Stimulated activated CD8-positive, alpha-beta memory T cell treated with anti-CD3 and anti-CD28 coated beads, Interleukin-2, amount 100 ng/mL, for 48 hours (primary cell): Measurements from ENCODE around the gene KIAA1671.
A peak's percentile ranks its signal among the peaks of the same experiment; 100 is the strongest.

Source experiments
- DNase-seq, 2 donors: peaks; one replicate each; pipeline ENCODE4 v3.0.0-alpha.2; 2020; ENCODE audit warnings: low read depth in 2 of 2

The KIAA1671 gene

DNA sequence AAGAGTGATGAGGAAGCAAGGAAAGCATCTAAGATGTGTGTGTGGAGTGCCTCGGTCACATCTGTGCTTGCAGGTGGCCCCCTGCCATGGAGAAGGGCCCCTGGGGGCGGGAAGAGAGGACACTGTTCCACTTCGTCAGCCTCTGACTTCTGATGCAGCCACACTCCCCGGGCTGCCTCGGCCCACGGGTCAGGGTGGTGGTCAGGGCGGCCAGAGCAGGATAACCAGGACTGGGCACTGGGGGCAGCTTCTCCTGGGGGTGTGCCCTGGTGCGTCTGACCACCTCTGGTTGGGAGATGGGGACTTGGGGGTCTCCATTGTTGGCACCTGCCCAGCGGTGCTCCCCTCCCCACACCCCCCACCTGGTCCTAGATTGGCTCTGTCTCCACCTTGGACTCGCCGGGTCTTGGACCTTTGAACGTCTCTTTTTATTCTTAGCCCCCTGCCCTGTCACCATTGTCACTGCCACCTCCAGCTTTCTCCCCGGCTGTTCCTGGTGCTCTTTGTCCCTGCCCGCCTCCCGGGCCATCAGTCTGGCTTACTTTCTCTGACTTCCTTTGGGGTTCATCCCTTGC, 114.4 kb downstream of the KIAA1671 start:
- DNase-seq: no peak

DNA sequence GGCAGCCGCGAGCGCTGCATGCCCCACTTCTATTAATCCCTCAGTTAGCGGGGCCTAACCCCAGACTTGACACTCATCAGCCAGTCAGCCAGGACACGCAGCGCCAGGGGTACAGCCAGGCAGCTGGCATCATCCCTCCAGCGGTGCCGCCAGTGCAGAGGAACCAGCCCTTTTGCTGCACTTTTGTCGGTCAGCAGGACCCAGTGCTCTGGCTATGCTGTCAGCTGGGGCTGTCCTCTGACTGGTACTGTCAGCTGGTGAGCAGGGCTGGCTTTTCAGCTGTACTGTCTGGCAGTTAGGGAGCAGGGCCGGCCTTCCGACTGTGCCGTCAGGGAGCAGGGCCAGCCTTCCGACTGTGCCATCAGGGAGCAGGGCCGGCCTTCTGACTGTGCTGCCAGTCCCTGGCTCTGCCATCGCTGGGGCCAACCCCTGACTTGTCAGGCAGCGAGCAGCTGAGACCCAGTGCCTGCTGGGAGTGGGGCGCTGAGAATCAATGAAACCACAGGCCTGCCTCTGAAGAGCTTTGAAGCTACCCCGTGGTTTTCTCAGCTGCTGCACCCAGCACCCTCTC, 115.4 kb downstream of the KIAA1671 start:
- peak in 1 of 2 donors; percentile 44 for DNase-seq

DNA sequence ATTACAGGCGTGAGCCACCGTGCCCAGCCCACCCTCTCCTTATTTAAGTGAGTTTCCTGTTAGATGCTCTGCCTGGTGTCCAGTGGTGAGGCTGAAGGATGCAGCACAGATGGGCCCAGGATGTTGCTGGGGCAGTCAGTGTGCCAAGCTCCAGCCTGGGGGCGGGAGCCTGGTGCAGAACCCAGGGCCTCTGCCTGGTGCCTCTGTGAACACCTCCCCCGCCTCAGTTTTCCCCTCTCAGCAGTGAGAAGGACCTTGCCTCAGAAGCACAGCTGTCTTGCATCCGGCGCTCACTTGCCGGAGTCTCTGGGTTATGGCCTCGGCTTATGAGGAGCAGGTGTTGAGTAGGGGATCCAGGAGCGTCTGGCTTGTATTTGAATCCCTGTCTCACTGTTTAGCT, 116.2 kb downstream of the KIAA1671 start:
- peak in 1 of 2 donors; percentile 21 for DNase-seq

DNA sequence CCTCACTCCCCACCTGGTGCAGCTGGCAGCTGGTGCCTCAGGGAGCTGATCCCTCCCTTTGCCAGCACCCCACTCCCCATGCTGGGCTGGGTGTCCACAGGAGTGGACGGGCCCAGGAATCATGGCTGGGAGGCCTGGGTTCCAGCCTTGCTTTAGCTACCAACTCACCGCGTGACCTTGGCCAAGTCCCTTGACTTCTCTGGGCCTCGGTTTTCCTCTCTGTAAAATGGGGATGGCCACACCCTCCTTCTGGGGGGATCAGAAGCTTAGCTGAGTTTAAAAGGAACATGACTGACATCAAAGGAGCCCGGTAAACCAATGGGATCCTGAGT, 116.9 kb downstream of the KIAA1671 start:
- no peak for DNase-seq

DNA sequence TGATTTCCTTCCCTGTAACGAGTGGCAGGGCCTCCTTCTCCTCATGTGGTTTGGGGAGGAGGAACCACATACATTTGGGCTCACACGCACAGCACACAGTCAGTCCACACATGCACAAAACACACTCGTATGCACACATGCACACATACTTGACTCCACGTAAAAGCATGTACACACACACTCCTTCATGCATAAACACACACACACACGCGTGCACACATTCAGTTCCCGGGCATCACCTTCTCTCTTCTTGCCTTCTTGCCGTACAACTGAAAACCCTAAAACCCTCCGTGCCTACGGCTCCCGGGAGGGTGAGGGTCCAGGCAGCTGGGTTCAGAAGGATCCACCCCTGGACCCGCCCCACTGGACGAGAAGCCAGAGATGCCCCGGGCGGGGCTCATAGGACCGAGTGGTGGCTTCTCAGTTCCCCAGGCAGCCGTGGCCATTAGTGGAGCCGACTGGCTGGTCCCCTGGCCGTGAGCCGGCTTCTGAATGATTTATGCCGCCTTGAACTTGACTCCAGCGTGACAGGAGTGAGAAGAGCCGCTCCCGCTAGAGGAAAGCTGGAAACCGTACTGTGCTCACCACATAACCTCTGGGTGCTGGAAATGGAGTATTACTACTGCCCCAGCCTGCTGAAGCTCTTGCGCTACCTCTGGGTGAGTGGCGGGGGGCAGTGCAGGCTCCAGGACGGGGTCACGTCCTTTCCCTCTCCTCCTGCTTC, 117.4 kb downstream of the KIAA1671 start:
- no peak for DNase-seq

DNA sequence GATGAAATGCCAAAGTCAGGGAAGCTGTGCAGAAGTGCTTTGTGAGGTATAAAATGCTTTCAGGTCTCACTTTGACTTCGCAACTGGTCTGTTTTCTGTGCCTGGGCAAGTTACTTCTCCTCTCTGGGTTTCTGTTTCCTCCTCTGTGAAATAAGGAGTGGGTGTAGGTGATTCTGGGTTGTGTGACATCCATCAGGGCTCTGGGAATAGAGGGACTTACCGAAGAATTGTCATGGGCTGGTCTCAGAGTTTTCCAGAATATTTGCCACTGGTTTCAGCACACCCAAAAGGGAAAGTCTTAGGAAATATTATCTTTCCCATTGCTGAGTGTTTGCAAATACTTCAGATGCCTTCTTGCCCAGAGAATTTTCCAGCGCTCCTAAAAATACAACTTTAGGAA, 118.4 kb downstream of the KIAA1671 start:
- DNase-seq: no peak

DNA sequence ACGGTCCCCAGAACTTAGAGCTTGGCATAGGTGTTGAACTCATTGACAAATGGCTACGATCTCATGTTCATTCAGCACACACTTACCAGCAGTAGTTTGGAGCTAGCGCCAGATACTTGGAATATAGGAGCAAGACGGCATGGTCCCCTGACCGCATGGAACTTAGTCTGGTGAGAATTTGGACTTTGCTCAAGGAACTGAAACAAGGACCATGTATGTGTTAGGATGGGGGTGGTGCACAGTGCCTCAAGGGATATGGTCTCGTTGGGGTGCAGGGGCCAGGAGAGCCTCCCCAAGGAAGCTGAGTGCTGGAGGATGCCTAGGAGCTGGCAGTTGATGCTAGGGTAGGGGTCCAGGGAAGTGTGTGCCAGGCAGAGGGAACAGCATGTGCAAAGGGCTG, 119.2 kb downstream of the KIAA1671 start:
- no peak for DNase-seq

DNA sequence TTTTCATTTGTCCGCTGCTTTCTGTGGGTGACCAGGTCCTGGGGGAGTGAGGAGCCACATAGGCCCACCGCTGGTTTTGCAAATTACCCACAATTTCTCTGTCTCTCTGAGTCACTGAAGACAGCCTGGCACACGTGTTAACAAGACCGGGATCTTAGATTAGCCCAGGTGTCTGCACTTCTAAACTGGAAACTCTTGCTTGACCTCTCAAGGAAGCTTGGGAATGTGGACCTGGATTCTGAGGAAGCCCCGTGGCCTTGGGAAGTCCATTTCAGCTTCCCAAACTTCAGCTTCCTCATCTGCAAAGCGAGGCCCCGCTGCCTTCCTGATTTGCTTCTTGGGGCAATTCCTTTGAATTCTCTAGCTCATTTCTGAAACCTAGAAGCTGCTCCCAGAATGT, 119.9 kb downstream of the KIAA1671 start:
- DNase-seq: no peak

DNA sequence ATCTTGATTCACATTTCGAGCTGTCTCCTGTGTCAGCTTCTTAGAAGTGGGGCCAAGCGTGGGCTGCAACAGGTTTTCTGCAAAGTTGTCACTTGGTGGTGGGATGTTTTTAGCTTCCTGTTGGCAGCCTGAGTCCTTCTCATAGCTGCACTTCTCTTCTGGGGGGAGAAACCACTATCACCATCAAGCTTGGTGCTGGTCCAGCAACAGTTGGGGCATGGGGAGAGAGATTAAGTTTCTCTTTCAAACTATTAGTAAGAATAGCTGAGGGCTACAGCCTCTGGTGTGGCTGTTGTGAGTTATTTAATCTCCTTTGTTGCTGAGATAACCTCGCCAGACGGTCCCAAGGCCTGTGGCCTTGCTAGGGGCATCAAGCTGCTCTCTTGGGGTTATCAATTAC, 123.8 kb downstream of the KIAA1671 start:
- peak in 1 of 2 donors; percentile 58 for DNase-seq

DNA sequence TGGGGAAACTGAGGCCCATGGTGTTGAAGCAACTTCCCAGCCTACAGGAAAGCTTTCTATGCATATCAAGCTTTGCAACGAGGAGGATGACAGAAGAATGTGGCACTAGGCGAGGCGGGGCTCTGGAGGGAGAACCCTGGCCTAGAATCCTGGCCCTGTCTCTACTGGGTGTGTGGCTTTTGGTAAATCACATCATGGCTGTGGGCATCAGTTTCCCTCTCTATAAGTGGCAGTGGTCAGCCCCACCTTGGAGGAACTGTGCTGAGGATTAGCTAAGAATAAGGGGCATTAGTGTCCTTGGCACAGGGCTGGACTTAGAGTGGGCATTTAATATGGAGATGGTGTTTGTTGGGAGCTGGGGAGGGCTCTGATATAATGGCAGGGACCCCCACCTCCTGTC, 124.5 kb downstream of the KIAA1671 start:
- no peak for DNase-seq

DNA sequence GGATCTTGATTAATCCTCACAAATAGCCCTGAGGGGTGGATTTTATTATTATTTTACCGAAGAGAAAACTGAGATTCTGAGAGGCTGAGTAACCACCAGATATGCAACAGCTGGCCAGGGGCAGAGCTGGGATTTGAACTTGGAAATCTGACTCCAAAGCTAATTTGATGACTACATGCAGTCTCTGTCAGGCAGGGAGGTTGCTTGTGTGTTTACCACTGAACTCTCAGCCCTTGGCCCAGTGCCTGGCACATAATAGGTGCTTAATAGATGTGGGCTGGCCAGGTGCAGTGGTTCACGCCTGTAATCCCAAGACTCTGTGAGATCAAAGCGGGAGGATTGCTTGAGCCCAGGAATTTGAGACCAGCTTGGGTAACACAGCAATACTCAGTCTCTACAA, 125.4 kb downstream of the KIAA1671 start:
- DNase-seq: no peak

DNA sequence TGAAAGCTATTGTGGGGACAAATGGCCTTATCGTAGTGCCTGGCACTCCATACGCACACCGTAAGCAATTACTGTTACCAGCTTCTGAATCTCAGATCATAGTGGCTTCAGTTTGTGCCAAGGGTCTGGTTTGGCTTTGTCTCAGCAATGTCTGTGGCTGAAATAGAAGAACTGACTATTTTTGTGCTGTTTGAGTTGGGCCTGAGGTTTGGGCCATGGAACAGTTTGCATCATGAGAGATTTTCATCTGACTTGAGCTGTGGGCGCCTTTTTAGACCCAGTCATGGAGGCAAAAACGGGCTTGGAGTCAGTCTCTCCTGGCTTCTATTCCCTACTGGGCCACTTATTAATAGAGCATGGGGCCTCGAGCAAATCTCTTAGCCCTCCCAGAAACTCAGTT, 126.1 kb downstream of the KIAA1671 start:
- DNase-seq: no peak

DNA sequence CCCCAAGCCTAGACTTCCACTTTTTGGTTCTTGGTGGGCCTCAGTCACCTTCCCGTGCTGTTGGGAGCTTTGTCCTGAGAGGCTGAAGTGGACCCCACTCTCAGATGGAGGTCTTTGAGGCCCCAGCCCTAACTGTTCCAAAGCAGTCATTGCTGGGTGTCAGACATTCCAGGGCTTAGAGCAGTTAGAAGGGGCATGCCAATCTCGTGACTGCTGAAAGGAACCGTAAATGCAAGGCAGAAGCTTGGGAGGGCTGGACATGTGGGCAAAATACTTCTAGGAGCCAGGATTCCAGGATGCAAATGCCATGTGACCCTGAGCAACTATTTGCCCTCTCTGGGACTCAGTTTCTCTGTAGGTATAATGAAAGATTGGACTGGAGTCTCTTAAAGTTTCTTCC, 128.3 kb downstream of the KIAA1671 start:
- no peak for DNase-seq

DNA sequence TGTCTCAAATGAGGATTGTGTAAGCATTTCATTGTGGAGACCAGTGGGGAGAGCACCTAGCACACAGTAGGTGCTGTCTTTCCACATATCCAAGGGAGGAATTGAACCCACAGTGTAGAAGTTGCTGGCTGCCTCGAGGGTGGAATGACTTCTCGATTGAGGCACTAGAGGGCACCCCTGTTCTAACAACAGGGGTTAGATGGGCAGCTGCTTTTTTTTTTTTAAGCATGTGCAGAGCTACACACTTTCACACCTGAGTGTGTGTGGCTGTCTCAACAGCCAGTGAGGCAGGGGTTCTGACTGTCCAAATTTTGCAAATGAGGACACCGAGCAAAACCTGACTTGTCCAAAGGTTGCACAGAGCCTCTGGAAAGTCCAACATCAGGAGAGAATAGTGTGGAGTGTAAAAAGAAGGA, 128.9 kb downstream of the KIAA1671 start:
- peak in 1 of 2 donors; percentile 48 for DNase-seq

DNA sequence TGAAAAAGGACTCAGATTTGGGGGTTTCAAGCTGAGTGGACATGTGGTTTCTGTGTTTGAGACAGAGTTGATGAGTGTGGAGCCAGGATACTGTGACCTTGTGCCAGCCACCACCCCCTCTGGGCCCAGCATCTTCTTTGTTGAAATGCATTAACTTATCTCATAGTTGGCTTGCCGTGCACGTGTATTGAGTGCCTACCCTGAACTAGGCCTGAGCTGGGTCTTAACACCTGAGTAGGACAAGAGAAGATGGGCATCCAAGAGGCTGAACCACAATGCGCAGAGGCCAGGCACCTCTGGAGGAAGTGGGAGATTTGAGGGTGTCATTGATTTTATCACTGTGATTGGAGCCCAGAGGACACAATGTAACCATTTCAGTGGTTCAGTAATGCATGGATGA, 129.6 kb downstream of the KIAA1671 start:
- DNase-seq: no peak

DNA sequence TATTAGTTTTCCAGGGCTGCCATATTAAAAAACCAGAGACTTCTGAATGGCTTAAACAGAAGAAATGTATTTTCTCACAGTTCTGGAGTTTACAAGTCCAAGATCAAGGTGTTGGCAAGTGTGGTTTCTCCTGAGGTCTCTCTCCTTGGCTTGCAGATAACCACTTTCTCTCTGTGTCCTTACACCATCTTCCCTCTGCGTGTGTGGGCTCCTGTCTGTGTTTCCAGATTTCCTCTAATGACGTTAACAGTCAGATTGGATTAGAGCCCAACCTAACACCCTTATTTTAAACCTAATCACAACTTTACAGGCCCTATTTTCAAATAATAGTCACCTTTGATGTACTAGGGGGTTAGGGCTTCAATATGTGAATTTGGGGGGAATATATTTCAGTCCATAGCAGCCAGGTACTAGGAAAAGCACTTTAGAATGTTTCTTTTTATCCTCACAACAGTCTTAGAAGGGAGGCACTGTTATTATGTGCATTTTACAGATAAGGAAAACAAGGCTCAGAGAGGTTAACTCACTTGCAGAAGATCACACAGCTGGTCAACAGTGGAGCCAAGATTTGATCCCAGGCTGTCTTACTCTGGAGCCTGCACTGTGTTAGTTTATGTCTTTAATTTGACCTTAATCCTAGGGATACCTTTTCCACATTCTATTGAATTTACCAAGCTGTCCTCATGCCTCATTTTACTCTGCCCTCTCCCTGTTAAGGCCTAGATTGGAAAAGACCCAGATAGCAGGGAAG, 130.7 kb downstream of the KIAA1671 start:
- DNase-seq: no peak

DNA sequence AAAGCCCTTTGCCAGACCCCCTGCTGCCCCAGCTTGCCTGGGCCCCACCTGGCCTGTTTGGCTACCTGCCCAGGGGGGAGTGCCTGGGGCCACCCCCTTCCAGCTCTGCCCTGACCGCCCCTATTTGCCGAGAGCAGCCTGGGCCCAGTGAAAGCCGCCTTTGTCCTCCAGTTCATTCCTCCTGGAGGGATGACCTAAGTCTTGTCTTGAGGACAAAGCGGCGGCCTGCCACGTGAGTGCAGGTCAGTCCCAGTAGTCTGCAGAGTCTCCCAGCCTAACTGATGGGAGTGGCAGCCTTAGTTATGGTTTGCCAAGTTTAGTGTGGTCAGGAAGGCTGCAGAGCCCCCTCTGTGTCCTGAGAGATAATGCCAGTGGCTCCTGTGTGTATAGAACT, 131.3 kb downstream of the KIAA1671 start:
- DNase-seq: no peak

DNA sequence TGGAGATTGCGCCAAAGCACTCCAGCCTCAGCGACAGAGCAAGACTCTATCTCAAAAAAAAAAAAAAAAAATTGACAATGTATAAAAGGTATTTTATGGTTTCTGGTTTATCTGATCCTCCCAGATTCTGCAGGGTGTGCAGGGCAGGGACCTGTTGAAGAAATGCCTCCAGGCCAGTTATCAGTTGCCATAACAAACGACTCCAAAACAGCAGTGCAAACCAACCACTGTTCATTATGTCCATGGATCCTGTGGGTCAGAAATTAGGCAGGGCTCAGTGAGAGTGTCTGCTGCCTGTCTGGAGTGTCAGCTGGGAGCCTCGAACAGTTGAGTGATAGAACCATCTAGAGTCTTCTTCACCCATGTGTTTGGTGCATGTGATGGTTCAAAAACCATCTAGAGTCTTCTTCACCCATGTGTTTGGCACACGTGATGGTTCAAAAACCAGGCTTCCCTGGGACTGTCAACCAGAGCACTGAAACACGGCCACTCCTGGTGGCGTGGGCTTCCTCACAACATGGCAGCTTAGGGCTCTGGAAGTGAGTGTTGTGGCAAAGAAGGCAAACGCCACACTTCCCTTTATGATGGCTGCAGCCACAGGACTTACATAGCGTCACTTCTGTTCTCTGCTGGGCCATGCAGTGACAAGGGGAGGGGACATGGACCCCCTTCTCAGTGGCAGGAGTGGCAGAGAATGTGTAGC, 132.0 kb downstream of the KIAA1671 start:
- no peak for DNase-seq

DNA sequence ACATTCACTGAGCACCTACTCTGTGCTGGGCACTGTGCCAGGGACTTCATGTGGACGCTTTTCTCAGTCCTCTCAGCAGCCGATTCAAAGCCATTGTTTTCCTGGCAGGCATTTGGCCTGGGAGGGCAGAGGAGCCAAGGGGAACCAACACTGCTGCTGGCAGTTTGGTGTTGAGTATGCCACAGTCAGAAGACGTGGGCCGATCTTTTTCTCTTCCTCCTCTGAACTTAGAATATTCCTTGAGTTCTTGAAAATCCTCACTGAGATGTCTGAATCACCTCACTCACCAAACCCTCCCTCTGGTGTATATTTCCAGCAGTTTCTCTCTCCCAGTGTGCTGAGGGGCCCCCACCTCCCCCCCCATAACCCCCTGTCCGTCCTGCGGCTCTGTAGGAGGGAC, 132.6 kb downstream of the KIAA1671 start:
- DNase-seq: no peak

DNA sequence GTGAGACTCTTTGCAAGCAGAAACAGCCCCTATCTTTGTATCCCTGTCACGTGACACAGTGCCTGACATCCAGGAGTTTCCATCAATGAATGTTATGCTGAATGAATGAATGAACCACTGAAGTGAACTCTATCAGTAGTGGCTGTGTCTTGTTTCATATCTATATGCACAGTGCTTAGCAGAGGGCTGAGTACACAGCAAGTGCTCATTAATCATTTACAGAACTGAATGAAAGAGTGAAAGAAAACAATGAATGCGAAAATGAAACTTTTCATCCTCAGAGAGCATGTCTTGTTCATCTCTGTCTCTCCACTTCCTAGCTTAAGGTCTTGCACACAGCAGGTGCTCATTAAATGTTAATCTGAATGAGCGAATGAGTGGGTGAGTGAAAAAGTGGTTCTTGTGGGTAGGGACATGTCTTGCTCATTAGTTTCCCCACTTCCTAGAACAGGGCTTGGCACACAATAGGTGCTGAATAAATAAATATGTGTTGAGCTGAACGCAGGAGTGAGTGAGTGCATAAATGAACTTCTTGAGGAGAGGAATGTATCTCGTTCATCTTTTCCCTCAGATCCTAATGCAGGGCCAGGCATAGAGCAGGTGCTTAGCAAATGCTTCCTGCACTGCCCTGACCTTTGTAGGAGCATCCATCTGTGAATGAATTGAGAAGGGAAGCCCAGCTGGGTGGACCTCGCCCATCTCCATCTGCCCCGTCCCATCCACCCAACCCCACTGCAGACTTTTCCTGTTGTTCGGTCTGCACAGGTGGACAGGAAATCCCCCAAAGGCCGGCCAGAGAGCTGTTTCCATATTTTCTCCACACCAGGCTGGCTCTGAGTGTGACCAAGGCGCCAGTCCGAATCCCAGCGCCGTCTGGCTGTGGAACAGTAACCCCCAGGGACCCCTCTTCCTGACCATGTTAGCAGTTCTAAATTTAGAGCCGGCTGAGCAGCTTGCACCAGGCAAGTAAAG, 133.7 kb downstream of the KIAA1671 start:
- DNase-seq: no peak

DNA sequence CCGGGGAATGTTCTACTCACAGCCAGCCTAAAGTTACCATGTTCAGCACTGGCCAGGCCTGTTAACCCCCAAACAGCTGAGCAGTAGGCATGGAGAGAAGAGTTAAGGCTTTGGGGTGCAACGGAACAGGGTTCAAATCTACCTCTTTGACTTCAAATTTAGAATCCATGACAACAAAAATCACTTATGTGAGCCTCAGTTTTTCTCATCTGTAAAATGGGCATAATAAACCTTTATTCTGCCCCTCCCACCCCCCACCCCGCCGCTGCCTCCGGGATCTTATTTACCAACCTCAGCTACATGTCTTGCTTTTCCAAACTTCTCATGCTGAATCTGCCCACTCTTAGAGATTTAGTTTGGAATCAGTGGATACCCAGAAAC, 134.4 kb downstream of the KIAA1671 start:
- DNase-seq: no peak
